ENCODE data around the gene CGREF1. TPM values are rescaled to one million over a fixed set of nuclear protein-coding genes. Genes with fewer than 3 reads are reported as not detected.
"Not testable (repeated sequence)": the region's sequence is repeated elsewhere in the genome, so short reads cannot be mapped to it uniquely, and the experiment has no call there.

The CGREF1 gene
- total RNA-seq, 2 experiments from 2014 or later: 3.7 to 4.3 TPM

DNA sequence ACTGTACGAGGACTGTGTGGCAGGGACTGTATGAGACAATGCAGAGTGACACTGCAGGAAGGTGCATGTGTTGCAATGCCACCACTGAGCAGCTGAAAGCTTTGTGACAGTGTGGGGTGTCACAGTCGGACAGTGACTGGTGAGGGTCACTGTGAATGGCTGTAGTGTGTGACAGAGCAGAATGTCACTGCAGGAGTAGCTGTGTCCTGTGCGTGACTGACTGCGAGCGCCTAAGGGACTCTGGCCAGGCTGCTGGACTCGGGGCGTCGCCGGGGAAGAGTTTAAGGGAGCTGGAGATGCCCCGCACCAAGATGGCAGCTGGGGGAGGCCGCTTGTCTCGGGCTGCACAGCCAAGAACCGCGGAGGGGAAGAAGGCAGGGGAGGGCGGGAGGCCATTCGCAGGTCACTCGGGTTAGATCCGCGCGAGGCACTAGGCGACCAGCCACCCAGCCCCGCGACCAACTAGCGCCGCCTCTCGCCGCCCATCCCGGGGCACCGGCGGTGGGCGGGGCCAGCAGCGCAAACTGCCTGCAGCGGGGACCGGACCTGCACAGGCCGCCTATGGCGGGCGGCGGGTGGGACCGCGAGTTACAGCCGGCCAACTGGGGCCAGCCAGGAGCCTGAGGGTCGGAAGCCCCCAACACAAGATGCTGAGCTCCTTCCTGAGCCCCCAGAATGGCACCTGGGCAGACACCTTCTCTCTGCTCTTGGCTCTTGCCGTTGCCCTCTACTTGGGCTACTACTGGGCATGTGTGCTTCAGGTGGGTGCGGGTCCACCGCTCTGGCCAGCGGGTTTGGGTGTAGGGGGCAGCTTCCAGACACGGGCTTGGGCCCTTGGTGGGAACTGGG is 4.6 kb upstream of the CGREF1 start, which contains the start of gene ABHD1:
ABHD1 (plus strand) TSS at position 514 of the 849 bp plus-strand sequence; CDS start at position 648, 134 bp downstream.
- H3K4me3 Mint-ChIP-seq: peak within 1 kb of the TSS; percentile 73
- POLR2A ChIA-PET: interaction anchor here (0.6 to 3.8 kb wide), 5 partner anchors 10 to 88 kb away, joined by 3 to 28 read pairs (median 3); partner anchors contain the start of genes ATRAID, PREB and SLC5A6
- peaks cover 14% of the 10 kb centered on the region for H3K4me1 Mint-ChIP-seq (ENCODE audit: low read depth)

DNA sequence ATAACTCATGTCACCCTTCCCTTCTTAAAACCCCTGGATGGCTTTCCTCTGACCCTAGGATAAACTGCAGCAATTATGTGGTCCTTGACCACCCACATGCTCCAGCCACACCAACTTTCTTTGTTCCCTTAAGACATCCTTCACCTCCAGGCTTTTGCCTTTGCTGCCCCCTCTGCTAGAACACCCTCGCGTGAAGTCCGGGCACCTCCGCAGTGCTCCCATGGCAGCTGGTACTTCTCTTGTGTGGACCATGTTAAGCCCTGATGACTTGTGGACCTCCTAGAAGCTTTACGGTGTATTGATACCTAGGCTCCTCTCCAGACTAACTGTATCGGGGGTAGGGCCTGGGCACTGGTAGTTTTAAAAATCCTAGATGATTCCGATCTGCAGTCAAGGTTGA is 3.9 kb upstream of the CGREF1 start:
- no peak overlapping the region for H3K27ac Mint-ChIP-seq
- POLR2A ChIA-PET: interaction anchor here (0.8 to 3.8 kb wide), 2 partner anchors 10 to 89 kb away, joined by 5 to 28 read pairs; partner anchors contain the start of genes ATRAID, PREB and SLC5A6

More for the DNA sequence above, 4.6 kb upstream of the CGREF1 start, which contains the start of gene ABHD1:
- ATAC-seq (peak; percentile 79), DNase-seq (peak; percentile 58)
- intact Hi-C loops (cut with micrococcal nuclease): no loop called here
- Mint-ChIP-seq H3K9me3 (no peaks in the 10 kb centered on the region), H3K27ac (peak within 1 kb of the TSS; percentile 72), H3K36me3 (ENCODE audit: low read depth) (no peaks in the 10 kb centered on the region), H3K27me3 (peaks cover 12% of the 10 kb centered on the region)
- TF ChIP-seq, protein P1, sequence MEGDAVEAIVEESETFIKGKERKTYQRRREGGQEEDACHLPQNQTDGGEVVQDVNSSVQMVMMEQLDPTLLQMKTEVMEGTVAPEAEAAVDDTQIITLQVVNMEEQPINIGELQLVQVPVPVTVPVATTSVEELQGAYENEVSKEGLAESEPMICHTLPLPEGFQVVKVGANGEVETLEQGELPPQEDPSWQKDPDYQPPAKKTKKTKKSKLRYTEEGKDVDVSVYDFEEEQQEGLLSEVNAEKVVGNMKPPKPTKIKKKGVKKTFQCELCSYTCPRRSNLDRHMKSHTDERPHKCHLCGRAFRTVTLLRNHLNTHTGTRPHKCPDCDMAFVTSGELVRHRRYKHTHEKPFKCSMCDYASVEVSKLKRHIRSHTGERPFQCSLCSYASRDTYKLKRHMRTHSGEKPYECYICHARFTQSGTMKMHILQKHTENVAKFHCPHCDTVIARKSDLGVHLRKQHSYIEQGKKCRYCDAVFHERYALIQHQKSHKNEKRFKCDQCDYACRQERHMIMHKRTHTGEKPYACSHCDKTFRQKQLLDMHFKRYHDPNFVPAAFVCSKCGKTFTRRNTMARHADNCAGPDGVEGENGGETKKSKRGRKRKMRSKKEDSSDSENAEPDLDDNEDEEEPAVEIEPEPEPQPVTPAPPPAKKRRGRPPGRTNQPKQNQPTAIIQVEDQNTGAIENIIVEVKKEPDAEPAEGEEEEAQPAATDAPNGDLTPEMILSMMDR (IDR thresholded peaks at IDR 0.05): no peak
- CTCF ChIA-PET: interaction anchor here (0.8 to 2.3 kb wide), 9 partner anchors 9 to 277 kb away, joined by 3 to 10 read pairs (median 5); partner anchors contain the start of genes ATRAID and SLC5A6

DNA sequence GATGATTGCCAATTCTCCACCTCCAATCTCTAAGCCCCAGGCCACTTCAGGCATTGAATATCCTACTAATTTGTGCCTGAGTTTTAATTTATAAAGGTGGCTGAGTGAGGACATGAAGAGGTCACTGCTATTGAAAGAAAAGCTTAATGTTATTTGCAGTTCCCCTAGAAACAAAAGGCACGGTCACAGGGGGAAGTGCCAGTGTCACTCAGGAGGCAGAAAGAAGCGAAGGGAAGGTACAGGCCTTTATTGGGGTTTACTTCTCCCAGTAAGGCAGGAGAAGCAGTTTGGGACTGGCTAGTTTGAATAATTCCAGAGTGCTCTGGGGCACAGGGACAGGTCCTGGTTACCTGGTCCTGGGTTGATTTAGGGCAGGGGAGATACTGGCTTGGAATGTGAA is 3.0 kb upstream of the CGREF1 start:
- DNase-seq (no peak), ATAC-seq (no peak)
- intact Hi-C loops (cut with micrococcal nuclease): no loop called here
- H3K36me3 Mint-ChIP-seq (ENCODE audit: low read depth): no peaks in the 10 kb centered on the region
- no peaks in the 10 kb centered on the region for H3K9me3 Mint-ChIP-seq
- TF ChIP-seq, protein P1 (IDR thresholded peaks at IDR 0.05): no peak
- ChIA-PET CTCF (no interaction called here), POLR2A (interaction anchor here (3.8 kb wide), 1 partner anchor 11 kb away, joined by 28 read pairs; the partner anchor contains the start of gene PREB)
- H3K27me3 Mint-ChIP-seq: peaks cover 22% of the 10 kb centered on the region
- H3K27ac Mint-ChIP-seq: no peak overlapping the region
- no peak overlapping the region for H3K4me3 Mint-ChIP-seq
- peaks cover 18% of the 10 kb centered on the region for H3K4me1 Mint-ChIP-seq (ENCODE audit: low read depth)

More for the DNA sequence above, 3.9 kb upstream of the CGREF1 start:
- H3K36me3 Mint-ChIP-seq (ENCODE audit: low read depth): no peaks in the 10 kb centered on the region
- peaks cover 18% of the 10 kb centered on the region for H3K4me1 Mint-ChIP-seq (ENCODE audit: low read depth)
- H3K4me3 Mint-ChIP-seq: peak overlapping the region; percentile 73
- TF ChIP-seq, protein P1 (IDR thresholded peaks at IDR 0.05): no peak
- intact Hi-C loops (cut with micrococcal nuclease): no loop called here
- CTCF ChIA-PET: interaction anchor here (1.1 to 2.3 kb wide), 4 partner anchors 68 to 277 kb away, joined by 3 to 8 read pairs (median 5); partner anchors contain the start of genes ATRAID and SLC5A6
- DNase-seq (no peak), ATAC-seq (no peak)
- H3K27me3 Mint-ChIP-seq: peaks cover 17% of the 10 kb centered on the region
- H3K9me3 Mint-ChIP-seq: no peaks in the 10 kb centered on the region

DNA sequence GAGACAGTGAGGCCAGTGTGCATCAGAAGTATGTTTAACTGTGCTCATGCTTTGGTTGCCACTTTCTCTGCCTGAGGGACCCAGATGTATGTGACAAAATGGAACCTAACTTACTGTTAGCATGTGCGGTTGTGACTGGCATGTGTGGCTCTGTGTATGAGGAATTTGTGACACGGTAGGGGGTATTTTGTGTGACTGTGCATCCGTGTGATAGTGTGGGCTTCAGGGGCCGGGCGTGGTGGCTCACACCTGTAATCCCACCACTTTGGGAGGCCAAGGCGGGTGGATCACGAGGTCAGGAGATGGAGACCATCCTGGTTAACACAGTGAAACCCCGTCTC is 372 bp upstream of the CGREF1 start:
- ATAC-seq: peak; percentile 19
- peak overlapping the region; percentile 77 for H3K4me3 Mint-ChIP-seq
- H3K4me1 Mint-ChIP-seq (ENCODE audit: low read depth): peaks cover 18% of the 10 kb centered on the region
- H3K27ac Mint-ChIP-seq: peak overlapping the region; percentile 22
- intact Hi-C loops (cut with micrococcal nuclease); POLR2A ChIA-PET; CTCF ChIA-PET; H3K36me3 Mint-ChIP-seq (ENCODE audit: low read depth); H3K9me3 Mint-ChIP-seq; DNase-seq: not testable (repeated sequence)
- H3K27me3 Mint-ChIP-seq: peaks cover 23% of the 10 kb centered on the region

DNA sequence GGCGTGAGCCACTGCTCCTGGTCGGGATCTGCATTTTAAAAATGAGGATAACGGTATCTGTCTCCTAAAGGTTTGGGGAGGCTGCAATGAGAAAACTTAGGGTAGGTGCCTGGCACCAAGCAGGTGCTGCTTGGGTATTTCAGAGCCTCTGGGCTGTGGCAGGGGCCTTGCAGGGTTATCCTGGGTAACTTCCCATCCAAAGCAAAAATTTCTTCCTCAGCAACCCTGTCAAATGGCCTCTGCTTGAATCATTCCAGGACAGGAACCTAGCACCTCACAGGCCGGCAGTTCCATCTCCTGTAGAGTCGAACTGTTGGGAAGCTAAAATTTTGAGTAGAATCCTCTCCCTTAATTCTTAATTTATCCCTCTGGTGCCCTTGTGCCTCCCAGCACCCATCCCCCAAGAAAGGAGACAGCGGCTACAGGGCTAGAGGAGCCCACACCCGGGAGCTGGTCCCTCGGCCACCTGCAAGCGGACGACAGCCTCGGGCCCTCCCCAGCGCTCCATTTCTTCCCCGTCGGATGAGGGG is 868 bp downstream of the CGREF1 start:
- Mint-ChIP-seq H3K9me3 (no peaks in the 10 kb centered on the region), H3K4me1 (ENCODE audit: low read depth) (peaks cover 10% of the 10 kb centered on the region), H3K27ac (peak overlapping the region; percentile 22), H3K36me3 (ENCODE audit: low read depth) (no peaks in the 10 kb centered on the region), H3K27me3 (peaks cover 23% of the 10 kb centered on the region), H3K4me3 (peak overlapping the region; percentile 61)
- POLR2A ChIA-PET: interaction anchor here (0.6 to 1.1 kb wide), 3 partner anchors 13 to 34 kb away, joined by 3 to 4 read pairs (median 3); no protein-coding TSS in a partner anchor
- CTCF ChIA-PET: interaction anchor here (1.3 kb wide), 1 partner anchor 16 kb away, joined by 3 read pairs; the partner anchor contains the start of gene PREB
- TF ChIP-seq, protein P1 (IDR thresholded peaks at IDR 0.05): no peak
- ATAC-seq: no peak
- no peak for DNase-seq
- intact Hi-C loops (cut with micrococcal nuclease): no loop called here

Data from activated CD8-positive, alpha-beta T cell treated with anti-CD3 and anti-CD28 coated beads for 36 hours (primary cell).